Fibroblast of pulmonary artery (primary cell): ENCODE measurements around the gene IL5.

Source experiments
- DNase-seq: peaks from one replicate; pipeline ENCODE4 v3.0.0-alpha.2; 2010; ENCODE audit warnings: low read depth
- H3K4me3 ChIP-seq: replicated peaks from 2 replicates; pipeline ENCODE4 v1.5.1; 2011; ENCODE audit warnings: low read depth, mild to moderate bottlenecking, control low read depth, low read length, moderate library complexity
- TF ChIP-seq, protein P1 (sequence below): IDR thresholded peaks from 2 replicates; pipeline ENCODE4 v1.5.1; 2011; ENCODE audit warnings: mild to moderate bottlenecking, control low read depth, low read length, inconsistent platforms; ENCODE audit errors: missing control alignments

The IL5 gene

DNA sequence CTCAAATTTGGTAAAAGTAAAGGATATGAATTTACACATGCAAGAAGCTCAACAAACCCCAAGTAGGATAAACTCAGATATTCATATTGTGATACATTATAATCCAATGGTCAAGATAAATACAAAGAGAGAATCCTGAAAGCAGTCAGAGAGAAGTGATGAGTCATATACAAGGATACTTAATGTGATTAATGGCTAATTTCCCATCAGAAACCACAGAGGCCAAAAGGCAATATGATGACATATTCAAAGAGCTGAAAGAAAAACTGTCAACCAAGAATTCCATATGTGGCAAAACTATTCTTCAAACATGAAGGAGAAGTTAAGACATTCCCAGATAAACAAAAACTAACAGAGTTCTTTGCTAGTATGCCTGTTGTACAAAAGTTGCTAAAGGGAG lies 33.2 kb downstream of the IL5 start:
- H3K4me3 ChIP-seq, result no peak overlapping the region
- DNase-seq, result peak; percentile 85
- TF ChIP-seq, protein P1, sequence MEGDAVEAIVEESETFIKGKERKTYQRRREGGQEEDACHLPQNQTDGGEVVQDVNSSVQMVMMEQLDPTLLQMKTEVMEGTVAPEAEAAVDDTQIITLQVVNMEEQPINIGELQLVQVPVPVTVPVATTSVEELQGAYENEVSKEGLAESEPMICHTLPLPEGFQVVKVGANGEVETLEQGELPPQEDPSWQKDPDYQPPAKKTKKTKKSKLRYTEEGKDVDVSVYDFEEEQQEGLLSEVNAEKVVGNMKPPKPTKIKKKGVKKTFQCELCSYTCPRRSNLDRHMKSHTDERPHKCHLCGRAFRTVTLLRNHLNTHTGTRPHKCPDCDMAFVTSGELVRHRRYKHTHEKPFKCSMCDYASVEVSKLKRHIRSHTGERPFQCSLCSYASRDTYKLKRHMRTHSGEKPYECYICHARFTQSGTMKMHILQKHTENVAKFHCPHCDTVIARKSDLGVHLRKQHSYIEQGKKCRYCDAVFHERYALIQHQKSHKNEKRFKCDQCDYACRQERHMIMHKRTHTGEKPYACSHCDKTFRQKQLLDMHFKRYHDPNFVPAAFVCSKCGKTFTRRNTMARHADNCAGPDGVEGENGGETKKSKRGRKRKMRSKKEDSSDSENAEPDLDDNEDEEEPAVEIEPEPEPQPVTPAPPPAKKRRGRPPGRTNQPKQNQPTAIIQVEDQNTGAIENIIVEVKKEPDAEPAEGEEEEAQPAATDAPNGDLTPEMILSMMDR, result no peak

DNA sequence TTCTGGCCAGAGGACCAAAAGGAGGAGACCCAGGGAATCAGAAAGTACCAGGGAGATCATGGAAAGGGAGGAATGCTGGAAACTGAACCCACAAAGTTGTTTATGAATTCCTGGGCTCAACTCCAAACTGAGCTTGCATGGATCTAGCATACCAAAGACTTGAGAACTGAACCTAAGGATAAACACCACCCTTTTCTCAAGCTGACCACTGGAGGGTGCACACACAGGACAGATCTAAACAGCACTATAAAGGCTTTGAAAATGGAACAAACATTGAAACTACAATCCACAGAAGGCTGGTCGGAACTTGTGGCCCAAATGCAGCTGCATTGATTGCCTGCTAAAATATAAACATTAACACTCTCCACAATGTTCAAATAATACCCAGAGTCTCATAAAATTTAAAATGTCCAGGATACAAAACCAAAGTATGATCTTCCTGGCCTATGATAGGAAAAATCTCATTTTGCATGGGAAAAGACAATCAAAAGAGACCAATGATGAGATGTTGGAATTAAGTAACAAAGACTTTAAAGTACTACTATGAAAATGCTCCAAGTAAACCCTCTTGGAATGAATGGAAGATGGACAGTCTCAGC lies 37.1 kb downstream of the IL5 start:
- H3K4me3 ChIP-seq, result no peak overlapping the region
- peak; percentile 91 for DNase-seq
- TF ChIP-seq, protein P1, result peak; percentile 81

DNA sequence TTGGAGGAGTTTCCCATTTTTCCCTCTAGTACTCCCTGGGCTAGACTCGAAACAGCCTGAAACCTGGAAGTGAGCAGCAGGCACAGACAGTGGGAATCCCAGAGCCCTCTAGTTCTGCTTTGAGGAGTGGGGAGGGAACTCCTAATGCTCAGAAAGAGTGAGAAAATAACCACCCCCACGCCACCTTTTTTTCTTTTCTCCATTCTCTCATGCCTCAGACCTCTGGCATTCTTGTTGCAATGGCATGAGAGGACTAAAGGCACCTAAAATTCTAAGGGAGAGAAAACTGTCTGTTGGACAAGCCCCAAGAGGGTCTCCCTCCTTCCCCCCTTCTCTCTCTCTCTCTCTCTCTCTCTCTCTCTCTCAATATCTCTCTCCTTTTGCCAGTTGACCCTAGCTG lies 37.7 kb downstream of the IL5 start:
- H3K4me3 ChIP-seq, result no peak overlapping the region
- TF ChIP-seq, protein P1, result no peak
- no peak for DNase-seq

DNA sequence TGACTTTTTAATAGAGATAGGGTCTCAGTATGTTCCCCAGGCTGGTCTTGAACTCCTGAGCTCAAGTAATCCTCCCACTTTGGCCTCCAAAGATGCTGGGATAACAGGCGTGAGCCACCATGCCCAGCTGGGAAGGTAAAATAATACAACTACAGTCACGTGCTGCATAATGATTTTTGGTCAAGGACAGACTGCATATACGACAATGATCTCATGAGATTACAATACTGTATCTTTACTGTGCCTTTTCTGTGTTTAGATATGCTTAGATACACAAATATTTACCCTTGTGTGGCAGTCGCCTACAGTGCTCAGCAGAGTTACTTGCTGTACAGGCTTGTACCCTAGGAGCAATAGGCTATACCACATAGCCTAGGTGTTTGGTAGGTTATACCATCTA lies 38.6 kb downstream of the IL5 start:
- H3K4me3 ChIP-seq, result no peak overlapping the region
- no peak for DNase-seq
- TF ChIP-seq, protein P1, result no peak

DNA sequence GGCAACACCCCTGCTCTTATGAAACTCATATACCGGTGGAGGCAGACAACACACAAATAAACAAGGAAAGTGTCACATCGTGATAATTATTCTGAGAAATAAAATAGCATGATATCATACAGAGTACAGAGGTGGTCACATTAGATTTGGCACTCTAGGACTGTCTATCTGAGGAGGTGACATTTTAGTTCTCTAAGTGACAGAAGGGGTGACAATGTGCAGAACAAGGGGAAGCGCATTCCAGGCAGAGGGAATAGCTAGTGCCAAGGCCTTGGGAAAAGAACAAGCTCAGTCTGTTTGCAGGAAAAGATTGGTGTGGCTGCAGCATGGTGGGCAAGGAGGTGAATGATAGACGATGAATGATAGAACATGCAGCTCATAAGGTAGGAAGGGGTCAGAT lies 40.1 kb downstream of the IL5 start:
- TF ChIP-seq, protein P1, result no peak
- H3K4me3 ChIP-seq, result no peak overlapping the region
- DNase-seq, result no peak

DNA sequence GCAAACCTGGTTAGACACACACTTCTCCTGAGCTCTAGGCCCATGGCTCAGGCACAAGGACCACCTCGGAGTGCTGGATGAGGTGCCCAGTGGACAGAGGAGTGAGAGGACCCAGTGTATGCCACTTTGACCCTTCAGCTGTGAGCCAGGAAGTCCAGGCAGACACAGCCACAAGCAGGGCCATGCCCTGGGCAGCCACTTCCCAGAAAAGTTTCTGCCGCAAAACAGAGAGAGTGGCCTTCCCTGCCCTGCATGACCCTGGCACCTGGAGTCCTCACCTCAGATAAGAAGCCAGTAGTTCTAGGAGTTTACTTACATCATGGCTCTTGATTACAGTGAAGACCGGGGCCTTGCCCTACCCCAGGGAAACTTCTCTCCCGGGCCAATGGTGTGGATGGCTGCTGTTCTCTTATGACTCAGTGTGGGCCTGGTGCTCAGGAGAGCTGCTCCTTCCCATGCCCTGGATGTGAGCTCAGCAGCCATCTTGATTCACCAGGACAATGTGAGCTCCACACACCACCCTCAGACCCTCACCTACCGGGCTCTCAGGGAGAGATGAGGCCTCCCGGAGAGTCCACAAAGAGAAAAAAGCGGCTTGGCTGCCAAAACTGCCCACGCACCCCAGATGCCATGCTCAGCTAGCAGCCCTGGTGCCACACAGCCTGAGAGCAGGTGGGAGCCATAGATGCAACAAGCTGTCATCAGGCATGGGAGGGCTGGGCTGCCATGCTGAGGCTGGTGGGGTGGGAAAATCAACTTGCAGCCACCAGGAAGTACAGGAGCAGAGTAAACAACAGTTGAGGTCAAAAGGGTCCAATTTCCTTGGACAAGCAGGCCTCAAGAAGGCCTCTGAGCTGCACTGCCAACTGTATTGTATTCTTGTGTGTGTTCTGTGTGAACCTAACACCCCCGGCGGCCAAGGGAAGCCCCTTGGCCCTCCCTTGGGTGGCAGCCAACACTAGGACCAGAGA lies 41.1 kb downstream of the IL5 start:
- no peak overlapping the region for H3K4me3 ChIP-seq
- DNase-seq, result no peak
- TF ChIP-seq, protein P1, result no peak
